Nucleus accumbens (tissue), 56 donors: ENCODE data around the gene EFCAB5.
A peak's percentile ranks its signal among the peaks of the same experiment; 100 is the strongest.
"Not testable (repeated sequence)": the region's sequence is repeated elsewhere in the genome, so short reads cannot be mapped to it uniquely, and the experiment has no call there.

Experiments used
- DNase-seq, 56 donors: peaks; one replicate each; lab custom pipeline; 2025; lab: John Stamatoyannopoulos, UW

EFCAB5 gene

DNA sequence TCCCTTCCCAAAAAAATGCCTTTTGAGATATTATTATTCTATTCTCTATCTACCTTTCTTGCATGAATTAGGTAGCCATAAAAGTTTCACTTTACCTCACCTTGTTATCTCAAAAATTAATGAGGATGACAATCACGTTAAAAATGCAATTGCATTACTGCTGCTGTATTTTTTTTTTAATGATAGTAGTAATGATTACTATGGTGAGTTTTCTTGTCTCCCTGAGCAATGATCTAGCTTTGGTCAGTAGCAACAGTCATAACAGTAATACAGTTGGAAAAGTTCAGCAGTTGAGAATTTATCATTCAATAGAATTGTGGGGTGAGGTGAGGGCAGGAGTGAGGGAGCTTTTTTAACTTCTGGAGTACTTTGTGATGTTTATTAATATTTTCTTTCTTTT, at the start of gene EFCAB5:
EFCAB5 (plus strand) TSS at position 301 of the 400 bp plus-strand sequence. CDS start 163 bp downstream, outside the sequence.
- DNase-seq: no peak

DNA sequence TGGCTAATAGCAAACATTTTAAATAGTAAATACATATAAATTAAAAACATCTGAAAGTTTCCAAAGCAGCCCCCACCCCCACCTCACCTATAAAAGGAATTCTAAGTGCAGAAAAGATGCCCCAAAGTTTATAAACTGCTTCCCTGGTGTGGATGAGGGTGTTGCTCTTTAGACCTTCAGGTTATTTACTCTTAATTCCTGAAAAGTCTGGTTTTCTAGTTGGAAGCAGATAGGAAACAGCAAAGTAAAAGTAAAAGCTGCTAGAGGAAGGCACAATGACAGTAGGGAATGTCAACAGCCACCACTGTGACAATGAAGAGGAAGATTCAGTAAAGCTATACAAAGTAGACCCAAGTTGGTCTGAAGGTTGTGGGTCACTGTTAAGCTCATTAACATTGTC, 49.2 kb upstream of the EFCAB5 start:
- DNase-seq: no peak

DNA sequence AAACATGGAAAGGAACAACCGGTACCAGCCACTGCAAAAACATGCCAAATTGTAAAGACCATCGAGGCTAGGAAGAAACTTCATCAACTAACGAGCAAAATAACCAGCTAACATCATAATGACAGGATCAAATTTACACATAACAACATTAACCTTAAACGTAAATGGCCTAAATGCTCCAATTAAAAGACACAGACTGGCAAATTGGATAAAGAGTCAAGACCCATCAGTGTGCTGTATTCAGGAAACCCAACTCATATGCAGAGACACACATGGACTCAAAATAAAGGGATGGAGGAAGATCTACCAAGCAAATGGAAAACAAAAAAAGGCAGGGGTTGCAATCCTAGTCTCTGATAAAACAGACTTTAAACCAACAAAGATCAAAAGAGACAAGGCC, 44.3 kb upstream of the EFCAB5 start:
- not testable (repeated sequence) for DNase-seq

DNA sequence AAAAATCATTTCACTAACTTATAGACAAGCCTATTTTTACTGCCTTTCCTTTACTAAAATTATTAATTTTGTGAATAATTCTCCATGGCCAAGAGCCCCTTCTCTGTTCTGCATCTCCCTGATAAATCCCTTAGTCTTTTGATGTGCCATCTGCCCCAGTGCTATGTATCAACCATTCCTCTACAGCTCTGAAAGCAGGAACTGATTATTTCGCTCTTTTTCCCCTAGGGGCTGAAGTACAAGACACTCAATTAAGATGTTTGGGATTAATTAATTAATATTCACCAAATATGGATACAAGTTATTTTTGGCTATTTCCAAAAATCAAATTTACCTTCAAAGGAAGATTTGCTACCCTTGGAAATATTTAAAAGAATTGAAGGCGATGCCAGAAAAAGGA, 38.0 kb upstream of the EFCAB5 start:
- no peak for DNase-seq

DNA sequence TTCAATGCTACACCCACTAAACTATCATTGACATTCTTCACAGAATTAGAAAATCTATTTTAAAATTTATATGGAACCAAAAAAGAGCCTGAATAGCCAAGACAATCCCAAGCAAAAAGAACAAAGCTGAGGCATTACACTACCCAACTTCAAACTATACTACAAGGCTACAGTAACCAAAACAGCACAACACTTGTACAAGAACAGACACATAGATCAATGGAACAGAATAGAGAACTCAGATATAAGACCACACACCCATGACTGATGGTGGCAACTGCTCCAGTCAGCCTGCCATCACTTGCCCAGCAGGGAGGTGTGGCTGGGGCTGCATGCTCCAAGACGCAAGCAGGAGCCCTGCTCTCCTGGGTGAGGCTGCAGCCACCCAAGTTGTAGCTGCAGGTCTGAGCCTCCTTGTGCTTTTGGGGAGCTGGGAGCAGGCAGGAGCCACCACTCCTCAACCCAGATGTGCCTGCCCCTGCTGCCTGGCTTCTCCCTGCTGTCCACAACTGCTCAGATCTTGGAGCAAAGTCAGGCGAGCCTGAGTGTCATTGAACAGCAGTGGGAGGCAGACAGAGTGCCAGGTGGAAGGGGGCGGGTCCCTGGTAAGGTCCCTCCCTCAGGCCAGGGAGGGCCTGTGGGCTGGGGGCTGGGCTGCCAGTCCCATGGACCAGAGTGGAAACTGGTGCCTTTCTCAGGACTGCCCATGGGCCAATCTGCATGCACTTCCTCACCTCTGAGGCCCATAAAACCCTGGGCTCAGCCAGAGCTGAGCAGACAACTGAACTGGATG, 36.2 kb upstream of the EFCAB5 start:
- DNase-seq: no peak

DNA sequence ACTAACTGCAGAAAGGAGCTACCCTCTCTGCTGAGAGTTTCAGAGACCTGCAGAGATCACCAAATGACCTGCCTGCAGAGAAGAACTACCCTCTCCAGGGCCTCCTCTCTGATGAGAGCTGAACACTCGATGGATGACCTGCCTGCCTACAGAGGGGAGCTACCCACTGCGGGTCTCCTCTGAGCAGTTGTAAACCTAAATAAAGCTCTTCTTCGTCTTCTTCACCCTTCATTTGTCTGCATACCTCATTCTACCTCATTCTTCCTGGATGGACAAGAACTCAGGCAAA, 35.6 kb upstream of the EFCAB5 start:
- DNase-seq: no peak

DNA sequence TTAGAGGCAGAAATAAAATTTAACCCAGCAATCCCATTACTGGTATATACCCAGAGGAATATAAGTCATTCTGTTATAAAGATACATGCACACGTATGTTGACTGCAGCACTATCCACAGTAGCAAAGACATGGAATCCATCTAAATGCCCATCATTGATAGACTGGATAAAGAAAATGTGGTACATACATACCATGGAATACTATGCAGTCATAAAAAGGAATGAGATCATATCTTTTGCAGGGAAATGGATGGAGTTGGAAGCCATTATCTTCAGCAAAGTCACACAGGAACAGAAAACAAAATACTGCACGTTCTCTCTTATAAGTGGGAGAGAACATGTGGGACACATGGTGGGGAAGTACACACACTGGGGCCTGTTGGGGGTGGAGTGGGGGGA, 34.5 kb upstream of the EFCAB5 start:
- no peak for DNase-seq

DNA sequence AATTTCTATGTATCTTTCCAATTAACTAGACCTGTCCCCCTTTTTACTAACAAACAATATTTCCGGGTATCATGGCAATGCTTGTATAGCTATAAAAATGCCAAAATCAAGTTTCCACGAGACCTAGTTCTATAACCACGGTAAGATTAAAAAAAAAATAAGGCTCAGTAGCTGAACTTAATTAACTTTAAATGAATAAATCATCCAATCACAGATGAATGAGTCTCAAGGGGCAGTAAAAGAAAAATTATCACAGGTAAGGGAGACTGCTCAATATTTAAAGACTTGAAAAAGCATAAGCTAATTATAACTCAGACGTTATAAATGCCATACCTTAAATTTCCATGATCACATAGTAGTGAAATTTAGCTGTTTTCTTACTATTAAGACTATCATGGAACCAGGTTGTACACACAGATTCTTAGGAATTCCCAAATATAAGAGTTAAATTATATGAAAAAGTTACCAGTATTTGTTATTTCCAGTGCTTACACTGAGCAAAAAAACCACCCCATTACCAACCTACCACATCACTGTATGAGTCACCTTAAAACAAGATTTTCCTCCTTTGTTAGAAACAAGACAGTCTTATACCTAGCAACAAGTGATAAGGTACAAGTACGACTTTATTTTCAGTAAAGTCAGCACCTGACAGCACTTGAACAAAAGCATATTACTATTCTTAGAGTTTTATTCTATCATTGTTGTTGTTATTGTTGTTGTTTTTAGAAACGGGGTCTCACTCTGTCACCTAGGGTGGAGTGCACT, 32.0 kb upstream of the EFCAB5 start:
- DNase-seq: no peak

DNA sequence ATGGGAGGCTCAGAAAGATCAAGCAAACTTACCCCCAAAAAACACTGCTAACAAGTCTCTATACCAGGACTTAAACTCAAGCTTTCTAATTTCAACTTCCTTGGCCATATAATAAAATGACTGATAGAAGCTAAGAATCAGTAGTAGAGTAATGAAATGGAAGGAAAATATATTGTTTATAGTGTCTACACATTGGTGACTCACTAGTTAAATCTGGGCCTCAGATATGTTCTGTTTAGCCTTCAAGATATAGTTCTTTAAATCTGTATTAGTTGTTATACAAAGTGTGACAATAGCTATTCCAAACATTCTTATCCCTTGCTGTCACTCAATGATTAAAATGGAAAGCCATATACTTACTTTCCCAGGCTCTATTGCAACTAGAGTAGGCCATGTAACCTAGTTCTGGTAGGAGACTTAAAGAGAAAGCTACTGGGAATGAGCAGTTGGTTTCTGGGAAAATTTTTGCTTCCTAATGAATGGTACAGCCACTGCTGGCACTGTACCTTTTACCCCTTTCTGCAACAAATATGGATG, 29.7 kb upstream of the EFCAB5 start:
- DNase-seq: no peak

DNA sequence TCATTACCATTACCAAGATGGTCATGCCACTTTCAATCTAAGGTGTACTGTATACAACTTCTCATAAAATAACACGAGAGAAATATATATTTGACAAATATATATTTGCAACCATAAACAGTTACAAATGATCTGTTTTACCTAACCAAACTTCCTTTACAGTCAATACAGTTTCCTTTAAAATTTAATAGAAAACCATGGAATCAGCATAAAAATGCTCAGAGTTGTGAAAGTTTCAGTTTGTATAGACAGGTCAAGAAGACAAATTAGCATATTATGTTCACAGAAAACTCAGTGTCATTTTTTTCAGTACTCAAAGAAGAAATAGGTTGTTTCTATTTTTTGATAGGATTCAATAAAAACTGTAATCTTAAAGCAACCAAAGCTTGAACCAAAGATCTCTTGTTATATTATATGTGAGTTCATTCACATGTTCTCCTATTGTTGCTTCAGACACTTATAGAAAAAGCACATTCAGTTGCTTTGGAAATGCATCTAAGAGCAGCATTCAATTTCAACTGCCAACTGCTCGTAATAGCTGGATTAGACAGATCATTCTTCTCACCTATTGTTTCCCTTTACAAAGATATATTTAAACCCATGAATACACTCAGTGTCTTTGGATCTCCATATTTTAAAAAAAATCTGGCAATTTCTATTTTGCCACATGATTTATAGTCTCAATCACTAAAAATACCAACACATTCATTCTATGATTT, 26.5 kb upstream of the EFCAB5 start:
- no peak for DNase-seq

DNA sequence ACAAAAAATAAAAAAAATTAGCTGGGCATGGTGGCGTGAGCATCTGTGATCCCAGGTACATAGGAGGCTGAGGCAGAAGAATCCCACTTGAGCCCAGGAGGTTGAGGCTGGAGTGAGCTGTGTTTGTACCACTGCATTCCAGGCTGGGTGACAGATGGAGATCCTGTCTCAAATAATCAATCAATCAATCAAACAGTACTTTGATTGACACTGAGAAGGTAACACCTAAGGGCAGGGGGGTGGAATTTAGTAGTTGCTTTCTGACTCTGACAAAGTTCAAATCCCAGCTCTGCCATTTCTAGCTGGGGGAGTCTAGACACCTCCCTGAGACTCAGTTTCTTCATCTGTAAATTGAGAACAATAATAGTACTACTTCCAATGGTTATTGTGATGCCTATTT, 23.4 kb upstream of the EFCAB5 start:
- DNase-seq: no peak

DNA sequence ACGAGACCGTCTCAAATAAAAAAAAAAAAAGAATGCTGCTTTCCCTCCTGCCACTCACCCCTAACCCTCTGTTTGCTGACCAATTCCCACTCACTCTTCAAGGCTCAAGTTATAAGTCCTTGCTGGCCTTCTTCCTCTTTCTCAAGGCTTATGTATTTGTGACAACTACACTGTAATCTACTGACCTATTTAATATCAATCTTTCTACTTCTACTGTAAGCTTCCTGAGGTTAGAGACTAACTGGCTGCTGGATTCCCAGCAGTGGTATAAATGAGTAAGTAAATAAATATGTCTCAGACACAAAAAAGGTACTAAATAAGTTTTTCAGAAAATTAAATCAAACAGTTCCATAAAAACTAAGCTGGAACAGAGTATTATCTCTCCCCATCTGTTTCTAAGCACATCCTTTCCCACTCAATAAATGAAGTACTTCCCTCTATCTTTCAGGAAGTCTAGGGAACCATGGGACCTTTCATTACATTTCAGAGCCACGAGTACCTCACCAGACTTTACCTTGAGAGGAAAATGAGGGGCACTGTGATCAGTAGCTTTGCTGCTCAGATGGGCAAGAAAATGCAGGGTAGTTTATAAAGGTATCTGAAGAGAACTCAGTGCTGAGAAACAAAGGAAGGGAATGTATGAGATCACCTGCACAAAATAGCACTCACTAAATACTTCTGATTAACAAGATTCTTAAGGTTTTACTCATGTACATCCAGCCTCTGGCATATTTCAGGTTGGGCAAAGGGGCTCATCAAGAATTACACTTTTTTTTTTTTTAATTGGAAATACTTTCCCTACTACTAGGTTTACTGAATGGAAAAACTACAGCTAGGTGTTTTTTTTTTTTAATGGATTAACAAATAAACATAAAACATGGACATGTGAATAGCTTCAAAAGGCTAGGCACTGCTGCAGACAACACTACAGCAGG, 22.2 kb upstream of the EFCAB5 start:
- DNase-seq: no peak

DNA sequence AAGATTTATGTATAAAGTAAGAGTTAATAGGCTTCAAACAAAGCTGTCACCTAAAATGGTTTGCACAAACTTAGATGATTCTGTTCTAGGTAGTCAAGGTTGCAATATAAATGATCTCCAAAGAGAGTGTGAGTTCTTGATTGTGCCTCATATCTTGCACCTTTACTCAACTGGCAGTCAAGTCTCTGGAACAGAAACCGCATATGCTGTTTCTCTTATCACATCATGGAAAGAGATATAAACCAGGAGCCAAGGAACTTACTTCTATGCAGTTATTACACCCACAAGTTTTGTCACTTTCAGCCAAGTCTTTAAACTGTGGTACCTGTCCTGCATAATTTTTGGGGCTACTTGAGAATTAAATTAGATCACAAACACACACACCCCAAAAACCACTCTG, 16.6 kb upstream of the EFCAB5 start:
- no peak for DNase-seq

DNA sequence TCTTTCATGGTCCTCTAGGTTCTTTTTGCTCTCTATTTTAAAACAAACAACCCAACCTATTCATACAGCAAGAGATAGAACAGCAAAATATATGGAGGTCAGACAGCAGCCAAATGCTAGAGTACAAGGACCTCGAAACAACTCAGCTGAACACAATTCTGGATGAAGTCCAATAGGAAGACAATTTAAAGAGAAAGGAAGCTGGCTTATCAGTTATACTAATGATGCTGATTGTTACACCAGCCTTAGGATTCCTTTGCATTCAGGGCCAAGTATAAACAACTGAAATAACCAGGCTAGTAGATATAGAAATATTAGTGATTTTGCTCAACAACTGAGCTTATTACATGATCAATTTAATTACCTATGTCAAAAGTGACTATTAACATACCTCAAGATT, 13.9 kb upstream of the EFCAB5 start:
- DNase-seq: no peak

DNA sequence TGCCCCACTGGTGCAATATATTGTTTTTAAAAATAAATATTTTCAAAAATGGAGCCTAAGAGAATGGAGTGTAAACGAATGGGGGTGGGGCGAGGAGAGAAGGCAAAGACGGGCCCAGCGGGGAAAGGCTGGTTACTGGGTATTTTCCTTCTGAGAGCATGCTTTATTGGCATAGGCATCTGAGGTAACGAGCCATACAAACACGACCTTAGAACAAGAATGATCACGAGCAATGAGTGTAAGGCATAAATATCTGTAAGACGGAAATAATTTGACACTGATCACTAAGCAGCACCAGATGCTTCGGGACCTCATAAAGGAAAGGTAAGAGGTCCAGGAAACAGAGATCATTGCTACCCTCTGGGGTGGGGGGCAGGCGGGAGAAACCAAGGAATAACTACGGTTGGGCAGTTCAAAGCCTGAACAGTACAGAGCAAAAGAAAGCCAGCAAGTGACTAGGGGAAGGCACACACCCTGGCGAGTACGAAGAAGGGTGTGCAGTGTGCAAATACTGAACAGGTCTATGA, 12.4 kb upstream of the EFCAB5 start:
- peak in 20 of 56 donors; percentile 3 to 58 (median 32) for DNase-seq

DNA sequence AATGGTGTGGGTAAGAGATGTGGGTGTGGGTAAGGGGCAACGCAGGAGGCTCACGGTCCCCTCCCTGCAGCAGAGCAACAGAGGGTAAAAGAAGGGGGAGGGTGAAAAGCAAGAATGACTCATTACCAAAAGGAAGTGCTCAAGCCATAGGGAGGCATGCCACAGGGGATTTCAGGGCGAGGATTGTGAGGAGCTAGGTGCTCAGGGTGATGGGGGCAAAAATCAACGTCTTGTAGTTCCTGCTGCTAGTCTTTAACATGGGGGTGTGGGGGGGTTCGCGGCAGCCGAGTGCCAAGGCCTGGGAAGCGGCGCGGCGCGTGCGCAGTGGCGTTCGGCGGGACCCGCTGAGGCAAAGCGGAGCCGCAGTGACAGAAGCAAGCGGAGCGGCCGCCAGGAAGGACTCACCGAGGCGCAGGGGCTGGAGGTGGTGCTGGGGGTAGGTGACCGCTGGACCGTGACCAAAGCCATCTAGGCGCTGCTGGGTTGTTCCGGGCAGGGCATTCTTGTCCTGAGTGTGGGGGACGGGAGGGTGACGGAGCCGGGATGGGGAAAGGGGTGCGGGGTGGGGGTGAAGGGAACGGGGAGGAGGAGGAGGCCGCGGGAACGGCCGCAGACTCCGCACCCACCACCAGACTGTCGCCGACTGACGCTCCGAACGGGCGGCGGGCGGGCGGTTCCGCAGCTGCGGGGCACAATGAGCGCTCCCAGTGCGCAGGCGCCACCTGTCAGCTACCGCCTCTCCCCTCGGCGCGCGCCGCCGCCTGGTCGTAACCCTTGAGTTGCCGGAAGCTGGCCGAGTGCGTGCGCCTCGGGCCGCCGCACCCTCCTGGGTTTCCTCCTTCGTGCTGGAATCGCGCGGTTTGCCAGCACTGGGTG, 11.7 kb upstream of the EFCAB5 start, which contains the start of gene SSH2:
SSH2 (minus strand) TSS at position 696 of the 876 bp plus-strand sequence; CDS start at position 468, 228 bp downstream.
- peak in 55 of 56 donors; percentile 10 to 93 (median 81) for DNase-seq

DNA sequence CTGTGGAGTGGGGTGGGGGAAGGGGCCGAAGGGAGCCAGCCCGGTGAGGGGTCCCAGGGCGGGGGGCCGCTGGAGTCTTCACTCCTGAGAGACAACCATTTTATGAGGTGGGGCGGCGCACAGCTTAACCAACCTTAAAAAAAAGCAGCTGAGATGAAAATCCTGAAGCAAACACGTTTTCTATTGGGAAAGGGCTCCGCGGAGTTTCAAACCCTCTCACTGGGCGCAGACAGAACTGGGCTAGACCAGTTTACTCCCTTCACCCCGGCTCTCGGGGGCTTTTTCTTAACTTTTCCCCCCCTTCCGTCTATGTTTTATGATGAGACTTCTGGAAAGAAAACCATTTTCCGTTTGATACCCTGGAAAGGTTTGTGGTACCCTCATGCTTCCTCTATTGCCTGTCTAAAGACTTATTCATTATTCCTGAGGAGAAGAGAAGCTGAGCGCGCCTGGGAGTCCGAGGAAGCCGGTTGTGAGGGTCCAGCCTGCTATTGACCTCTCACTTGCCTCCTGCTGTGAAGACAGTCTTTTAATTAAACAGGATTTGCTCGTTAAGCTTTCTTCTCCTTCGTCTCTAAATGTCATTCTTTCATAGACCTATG, 10.9 kb upstream of the EFCAB5 start:
- peak in 18 of 56 donors; percentile 1 to 68 (median 44) for DNase-seq
